ENCODE data around the gene CIBAR2.

Gene CIBAR2

DNA sequence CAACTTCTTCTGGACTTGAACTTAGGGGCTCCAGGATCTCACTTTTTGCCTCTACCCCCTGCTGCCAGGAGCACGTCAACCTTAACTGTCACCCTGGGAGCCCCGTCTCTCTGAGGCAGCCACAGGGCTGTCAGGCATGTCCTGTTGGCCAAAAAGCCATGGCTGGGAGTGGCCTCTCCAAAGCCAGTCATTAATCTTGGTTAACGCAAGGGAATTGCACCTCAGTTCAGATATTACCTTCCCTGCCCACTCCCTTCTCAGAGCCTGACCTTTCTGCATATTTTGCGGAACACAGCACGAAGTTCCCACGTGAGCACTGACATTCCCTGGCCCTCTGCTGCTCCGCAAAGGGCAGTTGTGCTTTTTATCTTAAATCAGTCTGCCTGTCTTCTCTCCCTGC lies 44.2 kb upstream of the CIBAR2 start:
- TF ChIP-seq ZFX (IDR thresholded peaks at IDR 0.05; ENCODE audit: borderline replicate concordance) (no peak), CTCF (IDR thresholded peaks at IDR 0.05) (no peak)
- no peak overlapping the region for H3K27ac ChIP-seq

DNA sequence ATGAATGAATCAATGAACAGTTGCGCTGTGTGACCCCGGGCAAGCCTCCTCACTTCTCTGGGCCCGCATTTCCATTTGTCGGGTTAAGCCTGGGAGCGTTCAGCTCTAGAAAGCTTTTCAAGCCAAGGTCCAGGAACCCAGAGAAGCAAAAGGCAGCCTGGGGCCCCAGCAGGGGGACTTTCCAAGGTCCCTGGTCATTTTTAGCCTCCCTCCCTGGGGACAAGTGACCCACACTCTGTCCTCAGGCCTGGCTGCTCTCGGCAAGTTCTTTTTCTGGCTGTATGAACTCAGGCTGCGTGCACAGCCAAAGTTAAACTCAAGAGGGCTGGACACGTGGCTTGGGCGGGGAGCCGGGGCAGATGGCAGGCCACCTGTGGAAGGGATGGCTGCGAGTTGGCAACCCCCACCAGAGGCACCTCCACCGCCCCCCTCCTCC lies 41.4 kb upstream of the CIBAR2 start:
- no peak for TF ChIP-seq CTCF (IDR thresholded peaks at IDR 0.05)
- no peak for TF ChIP-seq ZFX (IDR thresholded peaks at IDR 0.05; ENCODE audit: borderline replicate concordance)

DNA sequence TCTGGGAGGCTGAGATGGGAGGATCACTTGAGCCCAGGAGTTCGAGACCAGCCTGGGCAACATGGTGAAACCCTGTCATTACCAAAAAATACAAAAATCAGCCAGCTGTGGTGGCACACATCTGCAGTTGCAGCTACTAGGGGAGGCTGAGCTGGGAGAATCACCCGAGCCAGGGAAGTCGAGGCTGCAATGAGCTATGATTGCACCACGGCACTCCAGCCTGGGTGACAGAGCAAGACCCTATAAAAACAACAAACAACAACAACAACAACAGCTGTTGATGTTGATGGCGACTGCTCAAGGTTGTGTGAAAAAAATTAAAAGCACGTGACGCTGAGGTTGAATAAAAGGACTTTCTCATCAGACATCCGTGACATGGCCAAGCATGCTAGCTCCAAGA lies 40.8 kb upstream of the CIBAR2 start:
- H3K27ac ChIP-seq = no peak overlapping the region
- no peak for TF ChIP-seq CTCF (IDR thresholded peaks at IDR 0.05)
- no peak for TF ChIP-seq ZFX (IDR thresholded peaks at IDR 0.05; ENCODE audit: borderline replicate concordance)

More for the DNA sequence above, 41.4 kb upstream of the CIBAR2 start:
- no peak overlapping the region for H3K27ac ChIP-seq

GRCh38 chr16:85152414-85153030 lies 40.2 kb upstream of the CIBAR2 start:
- TF ChIP-seq ZFX (IDR thresholded peaks at IDR 0.05; ENCODE audit: borderline replicate concordance) (no peak), CTCF (IDR thresholded peaks at IDR 0.05) (no peak)

GRCh38 chr16:85151603-85152413 lies 39.5 kb upstream of the CIBAR2 start:
- TF ChIP-seq CTCF (IDR thresholded peaks at IDR 0.05) (no peak), ZFX (IDR thresholded peaks at IDR 0.05; ENCODE audit: borderline replicate concordance) (no peak)
- H3K27ac ChIP-seq = no peak overlapping the region

More at GRCh38 chr16:85152414-85153030, 40.2 kb upstream of the CIBAR2 start:
- no peak overlapping the region for H3K27ac ChIP-seq

DNA sequence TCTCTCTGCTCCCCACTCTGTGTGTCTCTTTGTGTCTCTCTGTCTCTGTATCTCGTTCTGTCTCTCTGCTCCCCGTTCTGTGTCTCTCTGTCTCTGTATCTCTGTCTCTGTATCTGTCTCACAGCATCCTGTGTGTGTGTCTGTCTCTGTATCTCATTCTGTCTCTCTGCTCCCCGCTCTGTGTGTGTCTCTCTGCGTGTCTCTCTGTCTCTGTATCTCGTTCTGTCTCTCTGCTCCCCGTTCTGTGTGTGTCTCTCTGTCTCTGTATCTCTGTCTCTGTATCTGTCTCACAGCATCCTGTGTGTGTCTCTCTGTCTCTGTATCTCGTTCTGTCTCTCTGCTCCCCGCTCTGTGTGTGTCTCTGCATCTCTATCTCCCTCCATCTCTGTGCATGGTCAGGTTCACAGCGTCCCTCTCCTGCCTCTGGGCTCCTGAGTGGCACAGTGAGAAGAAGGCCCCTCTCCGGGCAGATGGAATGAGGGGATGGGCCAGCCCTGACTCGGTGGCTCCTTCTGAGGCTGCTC lies 38.9 kb upstream of the CIBAR2 start:
- no peak overlapping the region for H3K27ac ChIP-seq

More for the DNA sequence above, 38.9 kb upstream of the CIBAR2 start:
- TF ChIP-seq ZFX (IDR thresholded peaks at IDR 0.05; ENCODE audit: borderline replicate concordance) (no peak), CTCF (IDR thresholded peaks at IDR 0.05) (no peak)

All from 22Rv1 (cell line).